Psoas muscle (tissue), 8 donors: ENCODE data around the gene CCDC97. TPM values are rescaled to one million over a fixed set of nuclear protein-coding genes. Genes with fewer than 3 reads are reported as not detected.
A peak's percentile ranks its signal among the peaks of the same experiment; 100 is the strongest.

ENCODE experiments used
- ATAC-seq, 4 donors: fragments of 200-7000 bp; cut with Tn5 transposase; one replicate each; pipeline ENCODE4 v1.9.1; 2020; ENCODE audit warnings: moderate library complexity in 3 of 4, mild to moderate bottlenecking in 2 of 4
- DNase-seq, 2 donors: peaks; one replicate each; pipeline ENCODE4 v3.0.0-alpha.2; 2020
- H3K27ac ChIP-seq: fragments of 200-600 bp; one replicate; pipeline ENCODE4 v1.8.0; 2022
- H3K27me3 ChIP-seq, 3 donors: fragments of 200-600 bp in 1 of 3; one replicate each; pipeline versions ENCODE4 v1.6.1 to v1.8.0; 2013 to 2022; ENCODE audit warnings: low read length in 2 of 3, mild to moderate bottlenecking in 2 of 3, moderate library complexity in 1 of 3; ENCODE audit not compliant: insufficient read depth in 3 of 3
- H3K36me3 ChIP-seq, 2 donors: fragments of 200-600 bp in 1 of 2; one replicate each; pipeline versions ENCODE4 v1.6.1 to v1.8.0; 2013 to 2022; ENCODE audit warnings: low read depth in 1 of 2, mild to moderate bottlenecking in 1 of 2, moderate library complexity in 1 of 2; ENCODE audit not compliant: insufficient read depth in 1 of 2
- H3K4me1 ChIP-seq: fragments of 200-600 bp; one replicate; pipeline ENCODE4 v1.8.0; 2022
- H3K4me3 ChIP-seq: fragments of 200-600 bp; one replicate; pipeline ENCODE4 v1.8.0; 2022; ENCODE audit warnings: mild to moderate bottlenecking
- H3K9me3 ChIP-seq: fragments of 200-600 bp; one replicate; pipeline ENCODE4 v1.8.0; 2022
- WGBS, 3 donors: extraction: QIAGEN DNeasy Blood & Tissue Kit; methylation state at CpG; one replicate each; pipeline versions ENCODE4 v1.1.6 to v1.1.7; 2013; 5-methylcytosine and 5-hydroxymethylcytosine counted together
- intact Hi-C, 2 donors: fragments of 100-400 bp; cut with DNase I; formaldehyde crosslinking; loops; one replicate each; pipeline versions ENCODE4 v1.11.0 to v1.14.2; 2022
- polyA plus RNA-seq, 3 donors: library from polyadenylated mRNA; stranded (reverse); fragments of 200-250 nt; gene quantifications; one replicate each; pipeline ENCODE4 v1.2.3, GENCODE V29; 2013
- total RNA-seq, 4 donors: library from RNA; stranded (reverse); fragmentation: NEBNext Ultra II Directional in 2 of 4; extraction: Animal tissue kit (Norgen Biotek cat#: 25700) in 2 of 4; gene quantifications; one replicate each; pipeline versions ENCODE4 v1.2.1 to v1.2.4, GENCODE V29; 2021 to 2023
- TF ChIP-seq, protein P1 (sequence below): fragments of 200-600 bp; IDR thresholded peaks from one replicate; pipeline ENCODE4 v1.8.0; 2022; ENCODE audit warnings: antibody characterized with exemption
- donor health status: healthy with polysubstance abuse.
- donor health status: DM: no; HTN: no; CAD: no; lungs with moderate emphysema.
- donor health status: Bipolar disorder and iron deficiency.
- donor health status: healthy.
- donor health status: DM: yes; HTN: yes; CAD: no.
- donor health status: DM: no; HTN: no; CAD: no.
- donor health status: DM: no; HTN: no; CAD: no.
- donor health status: DM: yes; HTN: yes; CAD: no.

The CCDC97 gene
- total and polyA plus RNA-seq, 7 donors: 13.7 to 25.7 (median 19.9) TPM

GRCh38 chr19:41269571-41269970 is 40.4 kb upstream of the CCDC97 start:
- H3K9me3 ChIP-seq: no peaks in the 10 kb centered on the region
- DNase-seq: no peak
- no peak overlapping the region for H3K4me3 ChIP-seq
- TF ChIP-seq, protein P1, sequence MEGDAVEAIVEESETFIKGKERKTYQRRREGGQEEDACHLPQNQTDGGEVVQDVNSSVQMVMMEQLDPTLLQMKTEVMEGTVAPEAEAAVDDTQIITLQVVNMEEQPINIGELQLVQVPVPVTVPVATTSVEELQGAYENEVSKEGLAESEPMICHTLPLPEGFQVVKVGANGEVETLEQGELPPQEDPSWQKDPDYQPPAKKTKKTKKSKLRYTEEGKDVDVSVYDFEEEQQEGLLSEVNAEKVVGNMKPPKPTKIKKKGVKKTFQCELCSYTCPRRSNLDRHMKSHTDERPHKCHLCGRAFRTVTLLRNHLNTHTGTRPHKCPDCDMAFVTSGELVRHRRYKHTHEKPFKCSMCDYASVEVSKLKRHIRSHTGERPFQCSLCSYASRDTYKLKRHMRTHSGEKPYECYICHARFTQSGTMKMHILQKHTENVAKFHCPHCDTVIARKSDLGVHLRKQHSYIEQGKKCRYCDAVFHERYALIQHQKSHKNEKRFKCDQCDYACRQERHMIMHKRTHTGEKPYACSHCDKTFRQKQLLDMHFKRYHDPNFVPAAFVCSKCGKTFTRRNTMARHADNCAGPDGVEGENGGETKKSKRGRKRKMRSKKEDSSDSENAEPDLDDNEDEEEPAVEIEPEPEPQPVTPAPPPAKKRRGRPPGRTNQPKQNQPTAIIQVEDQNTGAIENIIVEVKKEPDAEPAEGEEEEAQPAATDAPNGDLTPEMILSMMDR: no peak
- intact Hi-C loops: loop anchor here in 1 of 2 donors (5.0 kb wide), 1 partner anchor 38 kb away; no protein-coding TSS in a partner anchor
- 92 to 95% (median 95%) methylated on average over 5 of the region's 5 CpGs for WGBS, 3 donors
- H3K27me3 ChIP-seq: no peaks in the 10 kb centered on the region
- no peak for ATAC-seq
- H3K36me3 ChIP-seq: peaks cover 28 to 72% of the 10 kb centered on the region in 2 donors
- peaks cover 23% of the 10 kb centered on the region for H3K4me1 ChIP-seq
- no peak overlapping the region for H3K27ac ChIP-seq

DNA sequence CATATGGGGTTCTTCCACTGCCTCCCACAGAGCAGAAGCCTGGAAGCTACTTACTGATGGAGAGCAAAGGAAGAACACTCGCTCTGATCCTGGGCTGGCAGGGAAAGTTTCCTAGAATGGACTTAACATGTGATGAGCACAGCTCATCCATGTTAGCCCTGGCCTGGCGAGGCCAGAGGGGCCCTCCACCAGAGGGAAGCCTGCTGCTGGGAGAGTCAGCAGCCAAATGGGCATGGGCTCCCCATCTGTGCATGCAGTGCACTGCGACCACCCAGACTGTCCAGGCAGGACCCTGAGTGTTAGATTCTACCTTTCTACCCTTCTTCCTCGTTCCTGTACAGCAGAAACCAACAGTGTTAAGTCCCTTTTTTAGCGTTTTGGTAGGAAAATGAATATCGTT is 36.9 kb upstream of the CCDC97 start:
- Histone ChIP-seq H3K36me3 (peaks cover 33 to 100% of the 10 kb centered on the region in 2 donors), H3K27ac (no peak overlapping the region), H3K4me3 (no peak overlapping the region), H3K9me3 (no peaks in the 10 kb centered on the region), H3K27me3 (no peaks in the 10 kb centered on the region), H3K4me1 (no peaks in the 10 kb centered on the region)
- TF ChIP-seq, protein P1: no peak
- DNase-seq: no peak
- 76 to 91% (median 87%) methylated on average over 6 of the region's 6 CpGs for WGBS, 3 donors
- intact Hi-C loops: no loop called here
- ATAC-seq: no peak

DNA sequence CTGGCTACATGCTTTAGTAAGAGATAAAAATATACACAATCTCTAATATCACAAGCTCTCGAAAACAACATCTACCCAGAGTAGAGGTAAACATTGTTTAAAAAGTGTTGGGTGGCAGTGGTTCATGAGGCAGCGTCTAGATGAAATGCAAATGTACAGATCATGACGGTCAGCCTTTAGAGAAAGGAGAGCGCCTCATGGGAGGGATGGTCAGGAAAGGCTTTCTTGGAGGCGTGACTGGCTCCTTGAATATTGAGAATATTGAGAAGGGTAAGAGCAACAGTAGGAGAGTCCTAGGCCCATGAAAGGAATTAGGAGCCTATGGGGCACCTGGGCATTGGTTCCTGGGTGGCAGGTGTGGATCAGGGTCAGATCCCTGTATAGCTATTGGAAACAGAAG is 35.2 kb upstream of the CCDC97 start:
- Histone ChIP-seq H3K27me3 (no peaks in the 10 kb centered on the region), H3K9me3 (no peaks in the 10 kb centered on the region), H3K36me3 (peaks cover 34 to 100% of the 10 kb centered on the region in 2 donors), H3K4me3 (no peak overlapping the region), H3K4me1 (no peaks in the 10 kb centered on the region), H3K27ac (no peak overlapping the region)
- ATAC-seq (no peak), DNase-seq (no peak)
- WGBS, 3 donors: 91 to 93% (median 92%) methylated on average over 5 of the region's 5 CpGs
- TF ChIP-seq, protein P1: no peak
- intact Hi-C loops: no loop called here

GRCh38 chr19:41276231-41276630 is 33.7 kb upstream of the CCDC97 start:
- intact Hi-C loops: no loop called here
- no peaks in the 10 kb centered on the region for H3K27me3 ChIP-seq
- H3K27ac ChIP-seq: no peak overlapping the region
- TF ChIP-seq, protein P1: no peak
- no peaks in the 10 kb centered on the region for H3K9me3 ChIP-seq
- H3K36me3 ChIP-seq: peaks cover 37 to 100% of the 10 kb centered on the region in 2 donors
- DNase-seq (no peak), ATAC-seq (peak in 1 of 4 donors; percentile 22)
- WGBS, 3 donors: 64 to 83% (median 68%) methylated on average over 3 of the region's 3 CpGs
- no peaks in the 10 kb centered on the region for H3K4me1 ChIP-seq
- no peak overlapping the region for H3K4me3 ChIP-seq

DNA sequence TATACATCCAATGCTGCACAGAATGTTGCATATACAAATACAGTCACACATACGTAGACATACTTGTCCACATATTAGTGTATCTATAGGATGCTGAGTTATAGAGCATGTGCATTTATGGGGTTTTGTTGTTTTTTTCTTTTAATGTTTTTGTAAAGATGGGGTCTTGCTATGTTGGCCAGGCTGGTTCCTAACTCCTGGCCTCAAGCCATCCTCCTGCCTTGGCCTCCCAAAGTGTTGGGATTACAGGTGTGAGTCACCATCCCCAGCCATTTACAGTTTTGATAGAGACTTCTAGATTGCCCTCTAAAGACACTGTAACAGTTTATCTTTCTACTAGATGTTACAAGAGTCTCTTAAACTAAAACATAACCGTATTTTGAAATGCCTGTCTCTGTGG is 31.5 kb upstream of the CCDC97 start:
- no peaks in the 10 kb centered on the region for H3K9me3 ChIP-seq
- H3K27me3 ChIP-seq: no peaks in the 10 kb centered on the region
- WGBS, 3 donors: 95 to 97% (median 95%) methylated on average over 2 of the region's 2 CpGs
- peaks cover 28 to 98% of the 10 kb centered on the region in 2 donors for H3K36me3 ChIP-seq
- TF ChIP-seq, protein P1: no peak
- DNase-seq: no peak
- no peak overlapping the region for H3K4me3 ChIP-seq
- no peak overlapping the region for H3K27ac ChIP-seq
- ATAC-seq: no peak
- no peaks in the 10 kb centered on the region for H3K4me1 ChIP-seq
- intact Hi-C loops: no loop called here
